ENCODE results near the gene GJC1.

The GJC1 gene

GRCh38 chr17:44776628-44777393, 53.3 kb downstream of the GJC1 start:
- no peak overlapping the region; the same call in 1 of the 2 replicates for H3K9ac ChIP-seq (ENCODE audit: low read length)
- H3K27me3 ChIP-seq (ENCODE audit: low read depth, low read length), result no peaks in the 10 kb centered on the region
- H3K36me3 ChIP-seq (replicated peaks; ENCODE audit: low read depth, low read length), result no peaks in the 10 kb centered on the region
- peak overlapping the region; percentile 90 for H3K4me3 ChIP-seq (ENCODE audit: low read length)
- no peak overlapping the region for H2AFZ ChIP-seq (ENCODE audit: low read depth, low read length)
- H3K4me1 ChIP-seq (ENCODE audit: low read length), result peaks cover 34% of the 10 kb centered on the region
- no peak for TF ChIP-seq EZH2phosphoT487 (IDR thresholded peaks at IDR 0.05; ENCODE audit: low read depth)
- TF ChIP-seq, protein P1, sequence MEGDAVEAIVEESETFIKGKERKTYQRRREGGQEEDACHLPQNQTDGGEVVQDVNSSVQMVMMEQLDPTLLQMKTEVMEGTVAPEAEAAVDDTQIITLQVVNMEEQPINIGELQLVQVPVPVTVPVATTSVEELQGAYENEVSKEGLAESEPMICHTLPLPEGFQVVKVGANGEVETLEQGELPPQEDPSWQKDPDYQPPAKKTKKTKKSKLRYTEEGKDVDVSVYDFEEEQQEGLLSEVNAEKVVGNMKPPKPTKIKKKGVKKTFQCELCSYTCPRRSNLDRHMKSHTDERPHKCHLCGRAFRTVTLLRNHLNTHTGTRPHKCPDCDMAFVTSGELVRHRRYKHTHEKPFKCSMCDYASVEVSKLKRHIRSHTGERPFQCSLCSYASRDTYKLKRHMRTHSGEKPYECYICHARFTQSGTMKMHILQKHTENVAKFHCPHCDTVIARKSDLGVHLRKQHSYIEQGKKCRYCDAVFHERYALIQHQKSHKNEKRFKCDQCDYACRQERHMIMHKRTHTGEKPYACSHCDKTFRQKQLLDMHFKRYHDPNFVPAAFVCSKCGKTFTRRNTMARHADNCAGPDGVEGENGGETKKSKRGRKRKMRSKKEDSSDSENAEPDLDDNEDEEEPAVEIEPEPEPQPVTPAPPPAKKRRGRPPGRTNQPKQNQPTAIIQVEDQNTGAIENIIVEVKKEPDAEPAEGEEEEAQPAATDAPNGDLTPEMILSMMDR (IDR thresholded peaks at IDR 0.05; ENCODE audit: low read depth, low read length), result no peak
- H4K20me1 ChIP-seq (ENCODE audit: insufficient read depth, low read length), result no peaks in the 10 kb centered on the region
- peak overlapping the region; percentile 97 for H3K4me2 ChIP-seq (ENCODE audit: low read length)
- H3K27ac ChIP-seq (ENCODE audit: low read length), result no peak overlapping the region
- no peaks in the 10 kb centered on the region for H3K79me2 ChIP-seq (ENCODE audit: low read length)
- H3K9me3 ChIP-seq (ENCODE audit: insufficient read depth, low read length), result no peaks in the 10 kb centered on the region

DNA sequence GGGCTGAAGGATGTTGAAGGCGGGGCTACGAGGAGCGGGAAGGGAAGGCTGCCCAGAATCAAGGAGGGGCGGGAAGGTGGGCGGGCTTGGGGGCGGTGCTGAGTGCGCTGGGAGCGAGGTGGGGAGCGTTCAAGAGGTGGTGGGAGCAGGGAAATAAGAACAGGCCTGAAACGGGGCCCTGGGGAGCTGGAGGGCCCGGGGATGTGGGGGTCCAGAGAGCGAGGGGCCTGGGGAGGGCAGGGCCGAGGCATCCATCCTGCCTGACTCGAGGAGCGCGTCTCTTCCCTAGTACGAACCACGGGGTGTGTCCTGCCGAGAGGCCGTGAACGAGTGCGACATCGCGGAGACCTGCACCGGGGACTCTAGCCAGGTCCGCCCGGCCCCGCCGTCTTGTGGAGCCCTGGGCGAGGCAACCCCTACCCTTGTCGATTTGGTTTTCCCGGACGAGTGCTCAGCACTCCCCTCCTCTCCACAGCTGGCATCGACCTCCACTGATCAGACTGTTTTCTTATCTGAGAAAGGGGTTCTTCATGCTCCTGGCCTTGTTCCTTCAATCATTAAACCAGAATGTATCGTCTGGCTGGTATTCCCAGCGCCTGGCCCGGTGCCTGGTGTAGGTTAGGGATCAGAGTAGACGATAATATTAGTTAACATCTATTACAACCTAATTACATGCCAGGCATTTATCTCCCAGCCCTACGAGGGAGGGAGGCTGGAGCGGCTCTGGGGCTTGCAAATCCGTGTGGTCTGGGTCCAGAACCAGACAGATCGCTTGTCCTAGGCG, 54.1 kb downstream of the GJC1 start:
- Histone ChIP-seq H3K27me3 (ENCODE audit: low read depth, low read length) (no peaks in the 10 kb centered on the region), H3K4me1 (ENCODE audit: low read length) (peaks cover 42% of the 10 kb centered on the region), H4K20me1 (ENCODE audit: insufficient read depth, low read length) (no peaks in the 10 kb centered on the region), H3K36me3 (replicated peaks; ENCODE audit: low read depth, low read length) (no peaks in the 10 kb centered on the region), H2AFZ (ENCODE audit: low read depth, low read length) (no peak overlapping the region), H3K9ac (ENCODE audit: low read length) (peak overlapping the region; percentile 42), H3K9me3 (ENCODE audit: insufficient read depth, low read length) (no peaks in the 10 kb centered on the region), H3K4me2 (ENCODE audit: low read length) (peak overlapping the region; percentile 97), H3K4me3 (ENCODE audit: low read length) (peak overlapping the region; percentile 90), H3K79me2 (ENCODE audit: low read length) (no peaks in the 10 kb centered on the region), H3K27ac (ENCODE audit: low read length) (no peak overlapping the region)
- no peak for TF ChIP-seq EZH2phosphoT487 (IDR thresholded peaks at IDR 0.05; ENCODE audit: low read depth)
- TF ChIP-seq, protein P1 (IDR thresholded peaks at IDR 0.05; ENCODE audit: low read depth, low read length), result no peak

- H3K27me3 ChIP-seq (ENCODE audit: low read depth, low read length), result no peaks in the 10 kb centered on the region
- H3K9me3 ChIP-seq (ENCODE audit: insufficient read depth, low read length), result no peaks in the 10 kb centered on the region
- H3K4me2 ChIP-seq (ENCODE audit: low read length), result peak overlapping the region; percentile 98
- no peaks in the 10 kb centered on the region for H3K79me2 ChIP-seq (ENCODE audit: low read length)
- peaks cover 43% of the 10 kb centered on the region for H3K4me1 ChIP-seq (ENCODE audit: low read length)
- no peaks in the 10 kb centered on the region for H4K20me1 ChIP-seq (ENCODE audit: insufficient read depth, low read length)
- no peaks in the 10 kb centered on the region for H3K36me3 ChIP-seq (replicated peaks; ENCODE audit: low read depth, low read length)
- H2AFZ ChIP-seq (ENCODE audit: low read depth, low read length), result peak overlapping the region; percentile 36; the same call in 1 of the 2 replicates
- TF ChIP-seq EZH2phosphoT487 (IDR thresholded peaks at IDR 0.05; ENCODE audit: low read depth), result no peak
- TF ChIP-seq, protein P1 (IDR thresholded peaks at IDR 0.05; ENCODE audit: low read depth, low read length), result no peak
- peak overlapping the region; percentile 53 for H3K27ac ChIP-seq (ENCODE audit: low read length)
- peak overlapping the region; percentile 64 for H3K9ac ChIP-seq (ENCODE audit: low read length)
- H3K4me3 ChIP-seq (ENCODE audit: low read length), result peak overlapping the region; percentile 90
Observed at GRCh38 chr17:44775136-44775837, 54.8 kb downstream of the GJC1 start.

Measured in OCI-LY3 (cell line).